GM21423 (cell line): ENCODE results near the gene FAM83C.

Experiments used
- ATAC-seq: cut with Tn5 transposase; IDR thresholded peaks from one replicate; pipeline ENCODE4 v1.9.1; 2021; ENCODE audit warnings: mild to moderate bottlenecking, moderate library complexity; ENCODE audit not compliant: unreplicated experiment

Gene FAM83C

GRCh38 chr20:35284267-35284991 is 7.8 kb downstream of the FAM83C start, which contains the start of gene EIF6:
Gene EIF6 (minus strand): TSS chr20:35284772. CDS start chr20:35284487, 285 bp downstream.
- peak; percentile 69 for ATAC-seq

GRCh38 chr20:35283441-35284266 is 8.6 kb downstream of the FAM83C start:
- ATAC-seq = no peak

DNA sequence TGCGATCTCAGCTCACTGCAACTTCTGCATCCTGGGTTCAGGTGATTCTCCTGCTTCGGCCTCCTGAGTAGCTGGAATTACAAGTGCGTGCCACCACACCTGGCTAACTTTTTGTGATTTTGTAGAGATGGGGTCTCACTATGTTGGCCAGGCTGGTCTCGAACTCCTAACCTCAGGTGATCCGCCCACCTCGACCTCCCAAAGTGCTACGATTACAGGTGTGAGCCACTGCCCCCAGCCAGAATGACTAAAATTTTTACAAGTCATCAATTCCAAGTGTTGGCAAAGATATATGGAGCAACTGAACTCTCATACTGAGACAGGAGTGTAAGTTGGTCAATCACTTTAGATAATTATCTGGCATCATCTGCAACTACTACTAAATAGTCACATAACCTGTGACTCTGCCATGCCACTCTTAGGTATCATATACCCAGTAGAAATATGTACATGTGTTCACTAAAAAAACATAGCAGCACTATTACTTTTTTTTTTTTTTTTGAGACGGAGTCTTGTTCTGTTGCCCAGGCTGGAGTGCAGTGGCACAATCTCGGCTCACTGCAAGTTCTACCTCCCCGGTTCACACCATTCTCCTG is 10.6 kb downstream of the FAM83C start:
- no peak for ATAC-seq

DNA sequence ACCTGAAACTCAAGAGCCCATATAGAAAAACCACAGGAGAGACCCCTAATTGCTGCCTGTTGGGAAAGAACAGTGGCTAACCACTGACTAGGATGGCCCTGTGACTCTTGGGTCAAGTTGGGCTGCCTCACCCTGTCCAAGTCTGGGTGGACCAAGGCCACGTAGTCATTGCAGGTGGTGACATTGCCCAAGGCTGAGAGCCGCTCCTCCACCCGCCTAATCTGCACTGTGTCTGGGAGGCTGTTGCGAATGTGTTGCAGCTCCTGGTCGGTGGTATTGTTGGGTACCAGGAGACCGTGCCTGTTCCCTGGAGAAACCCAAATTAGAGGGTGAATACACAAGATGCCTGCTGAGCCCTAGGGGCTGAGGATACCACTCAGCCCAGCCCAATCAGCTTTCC is 11.7 kb downstream of the FAM83C start:
- no peak for ATAC-seq

DNA sequence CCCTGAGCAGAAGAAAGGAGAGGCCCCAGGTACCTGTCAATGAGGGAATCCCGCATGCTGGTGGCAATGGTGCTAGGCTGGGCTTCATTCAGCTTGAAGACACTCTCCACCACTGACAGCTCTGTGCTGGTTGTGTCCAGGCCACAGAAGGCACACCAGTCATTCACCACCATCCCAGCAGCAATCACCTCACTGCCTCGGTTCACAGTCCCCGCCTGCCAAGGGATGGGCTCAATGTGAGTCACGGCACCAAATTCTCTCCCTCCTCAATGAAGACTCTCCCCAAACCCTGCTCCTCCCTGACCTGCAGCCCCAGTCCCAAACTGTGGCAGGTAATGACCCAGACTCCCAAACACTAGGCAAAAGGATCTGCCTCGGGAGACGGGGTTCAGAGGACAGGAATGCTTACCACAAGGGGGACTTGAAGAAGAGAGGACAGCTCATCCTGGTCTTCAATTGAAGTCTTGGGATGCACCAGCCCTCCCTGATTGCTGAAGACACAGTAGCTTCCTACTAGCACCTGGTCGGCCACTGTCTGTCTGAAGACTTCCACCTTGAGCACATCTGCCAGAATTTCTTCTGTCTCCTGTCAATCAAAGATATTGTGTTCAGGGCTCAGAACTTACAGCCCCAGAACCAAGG is 12.6 kb downstream of the FAM83C start:
- ATAC-seq = no peak

DNA sequence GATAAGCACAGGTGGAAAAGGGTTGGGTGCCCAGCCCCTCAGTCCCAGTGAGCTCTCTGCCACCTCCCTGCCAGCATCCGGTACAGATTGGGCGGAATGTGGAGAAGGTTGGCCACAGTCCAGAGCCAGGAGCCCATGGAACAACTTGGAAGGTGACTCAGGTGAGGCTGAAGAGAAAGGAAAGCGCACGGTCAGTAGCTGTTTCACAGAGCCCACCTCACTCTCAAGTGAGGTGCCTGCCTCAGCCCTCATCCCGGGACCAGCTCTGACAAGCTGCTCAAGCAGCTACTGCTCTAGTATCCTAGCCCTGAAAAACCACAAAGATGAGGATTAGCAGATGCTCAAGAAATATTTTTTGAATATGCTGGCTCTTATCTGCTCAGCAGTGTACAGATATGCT is 13.2 kb downstream of the FAM83C start:
- ATAC-seq = no peak

DNA sequence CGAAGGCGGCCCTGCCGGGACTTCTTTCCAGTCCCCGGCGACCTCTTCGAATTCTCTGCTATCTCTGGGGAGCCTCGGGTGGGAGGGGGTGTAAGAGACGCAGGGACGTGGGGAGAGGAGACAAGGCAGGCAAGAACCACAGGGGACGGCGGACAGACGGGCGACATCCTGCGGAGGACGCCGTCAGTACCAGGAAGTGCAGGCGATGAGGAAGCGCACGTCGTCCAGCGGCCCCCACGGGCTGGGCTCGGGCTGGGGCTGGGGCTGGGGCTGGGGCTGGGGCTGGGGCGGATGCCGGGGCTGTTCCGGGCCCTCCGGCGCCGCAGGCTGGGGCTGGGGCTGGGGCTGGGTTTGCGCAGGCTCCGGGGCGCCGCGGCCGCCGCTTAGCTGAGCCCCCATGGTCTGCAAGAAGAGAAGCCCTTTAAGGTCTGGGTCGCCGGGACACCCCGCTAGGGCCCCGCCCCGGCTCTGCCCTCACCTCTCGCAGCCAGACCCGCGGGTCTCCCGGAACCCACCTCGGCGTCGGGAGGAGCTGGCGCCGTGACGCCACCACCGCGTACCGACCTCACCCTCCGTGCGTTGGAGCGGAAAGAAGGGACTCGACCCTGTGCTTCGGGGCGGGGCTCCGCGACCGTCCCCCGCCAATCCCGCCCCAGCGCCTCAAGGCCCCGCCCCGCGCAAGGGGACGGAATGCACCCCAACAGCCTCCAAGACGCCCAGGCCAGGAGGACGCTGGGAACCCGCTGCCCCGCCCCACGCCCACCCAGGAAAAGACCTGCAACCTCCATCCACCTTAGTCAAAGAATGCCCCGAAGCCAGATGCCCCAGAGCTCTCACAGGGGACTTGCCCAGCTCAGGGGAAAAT is 14.5 kb downstream of the FAM83C start, which contains the start of gene MMP24OS:
TSS of gene MMP24OS (minus strand) at position 592 of the 865 bp plus-strand sequence. CDS start at position 399, 193 bp downstream.
- peak; percentile 79 for ATAC-seq

- no peak for ATAC-seq
Observed at GRCh38 chr20:35277127-35277526, 15.1 kb downstream of the FAM83C start.

DNA sequence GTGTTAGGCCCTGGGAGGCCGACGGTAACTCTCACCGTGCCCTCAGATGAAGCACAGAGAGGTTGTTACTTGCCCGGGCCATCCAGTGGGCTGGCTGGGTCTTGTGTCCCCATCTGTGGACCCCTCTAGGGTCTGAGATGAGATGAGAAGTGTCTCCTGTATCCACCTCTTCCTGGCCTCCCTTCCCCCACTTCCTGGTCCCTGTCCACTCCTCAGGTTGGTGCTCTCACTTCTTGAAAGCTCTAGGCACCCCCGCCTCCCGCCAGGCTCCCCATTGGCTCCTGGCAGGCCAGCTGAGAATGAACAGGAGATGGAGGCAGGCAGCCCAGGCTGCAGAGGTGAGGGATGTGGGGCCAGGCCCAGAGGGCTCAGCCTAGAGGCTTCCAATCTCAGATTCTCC is 15.8 kb downstream of the FAM83C start:
- ATAC-seq = no peak

DNA sequence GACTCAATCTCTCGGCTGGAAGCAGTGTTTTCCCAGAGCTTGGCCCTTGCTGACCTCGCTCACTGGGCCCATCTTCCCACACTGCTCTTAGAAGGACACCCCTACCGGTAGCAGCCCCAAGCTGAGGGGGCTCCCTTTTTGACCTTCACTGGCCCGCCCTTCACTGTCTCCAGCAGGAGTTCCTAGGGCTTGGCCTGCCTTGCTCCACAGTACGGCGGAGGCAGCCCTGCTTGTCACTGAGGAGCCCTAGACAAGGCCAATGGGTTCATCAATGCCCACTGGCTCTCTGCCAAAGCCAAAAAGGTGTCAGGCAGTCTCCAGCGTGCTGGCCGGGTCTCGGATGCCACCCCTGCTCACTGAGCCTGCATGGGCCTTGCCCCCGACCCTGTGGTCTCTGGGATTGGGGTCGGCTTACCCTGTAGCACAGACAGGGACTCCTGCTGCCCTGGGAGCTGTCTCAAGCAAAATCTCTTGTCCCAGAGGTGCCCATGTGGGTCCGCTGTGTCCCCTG is 16.4 kb downstream of the FAM83C start:
- ATAC-seq = no peak

GRCh38 chr20:35274172-35275092 is 17.8 kb downstream of the FAM83C start:
- ATAC-seq = no peak

DNA sequence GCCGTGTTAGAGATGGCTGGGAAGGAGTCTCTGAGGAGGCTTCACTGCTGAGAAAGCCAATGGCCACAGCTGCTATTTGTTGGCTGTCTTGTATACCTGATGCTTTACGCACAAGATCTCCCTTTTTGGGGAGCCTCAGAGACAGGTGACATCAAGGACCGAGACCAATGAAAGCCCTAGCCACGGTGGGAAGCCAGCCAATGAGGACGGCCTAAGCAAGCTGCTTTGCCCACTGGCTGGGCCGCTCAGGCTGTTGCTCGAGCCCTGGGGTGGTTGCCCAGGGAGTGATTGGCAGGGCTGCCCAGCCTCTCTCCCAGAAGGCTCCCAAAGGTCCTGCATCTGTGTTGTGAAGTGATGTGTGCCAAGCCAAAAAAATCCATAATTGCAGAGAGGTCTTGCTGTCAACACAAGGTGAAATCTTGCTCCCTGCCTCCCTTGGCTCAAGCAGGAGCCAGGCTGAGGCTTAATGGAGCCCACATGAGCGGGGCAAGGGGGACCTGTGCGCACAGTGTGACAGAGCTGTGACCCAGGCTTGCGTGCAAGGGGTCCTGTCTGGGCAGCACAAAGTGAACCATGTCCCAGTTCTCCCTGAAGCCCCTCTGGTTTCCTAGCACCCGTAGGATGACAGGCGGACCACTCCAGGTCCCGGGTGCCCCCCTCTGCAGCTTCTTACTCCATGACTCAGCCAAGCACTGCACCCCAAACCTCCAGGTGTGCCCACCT is 18.6 kb downstream of the FAM83C start:
- ATAC-seq = no peak

GRCh38 chr20:35271904-35272303 is 20.3 kb downstream of the FAM83C start:
- ATAC-seq = no peak

GRCh38 chr20:35271073-35271882 is 20.9 kb downstream of the FAM83C start:
- no peak for ATAC-seq

GRCh38 chr20:35270021-35270902 is 22.0 kb downstream of the FAM83C start:
- no peak for ATAC-seq

DNA sequence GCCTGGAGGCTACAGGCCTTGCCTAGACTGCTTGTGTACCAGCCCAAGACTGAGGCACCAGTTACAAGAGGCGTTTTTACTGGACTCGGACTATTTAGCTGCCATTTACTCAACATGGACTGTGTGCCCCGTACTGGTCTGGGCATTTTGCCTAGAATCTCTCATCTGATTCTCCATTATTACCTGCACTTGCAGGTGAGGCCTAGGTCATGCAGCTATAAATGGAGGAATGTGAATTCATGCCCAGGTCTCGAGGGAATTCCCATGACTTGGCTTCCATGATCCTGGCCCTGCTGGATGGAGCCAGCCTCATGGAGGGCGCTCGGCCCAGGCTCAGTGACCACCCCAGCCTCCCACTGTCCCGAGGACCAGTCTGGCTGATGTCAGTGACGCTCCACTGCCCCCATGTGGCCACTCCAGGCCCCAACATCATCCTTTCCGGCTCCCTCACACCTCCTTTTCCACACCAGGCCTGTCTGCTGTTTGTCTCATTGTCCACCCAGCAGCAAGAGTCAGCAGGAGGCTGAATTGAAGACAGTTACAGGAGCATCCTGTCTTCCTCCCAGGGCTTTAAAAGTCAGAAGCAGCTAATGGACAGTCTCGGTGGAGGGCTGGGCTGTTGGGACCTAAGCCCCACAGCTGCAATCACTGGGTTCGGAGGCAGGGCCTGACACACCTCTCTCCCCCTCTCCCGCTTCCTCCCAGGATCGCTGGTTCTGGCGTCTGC is 23.0 kb downstream of the FAM83C start:
- ATAC-seq = no peak
